SK-N-SH treated with all-trans-retinoic acid at 6 μM for 48 hours (cell line): Measurements from ENCODE around the gene KCNJ16.

Experiments used
- ATAC-seq: fragments of 200-7000 bp; cut with Tn5 transposase; 3 replicates; pipeline ENCODE4 v1.9.1; 2020; ENCODE audit warnings: mild to moderate bottlenecking, moderate library complexity
- ARNTL ChIP-seq: fragments of 450-650 bp; formaldehyde crosslinking; IDR thresholded peaks from 2 replicates; pipeline ENCODE4 v1.5.0; 2020; ENCODE audit warnings: low read depth, mild to moderate bottlenecking, moderate library complexity, borderline replicate concordance
- BACH2 ChIP-seq: fragments of 250-450 bp; sonication (Bioruptor Pico); IDR thresholded peaks from 2 replicates; pipeline ENCODE4 v1.9.0; 2021; ENCODE audit warnings: mild to moderate bottlenecking, borderline replicate concordance
- CSDC2 ChIP-seq: fragments of 250-450 bp; sonication (Bioruptor Pico); IDR thresholded peaks from 2 replicates; pipeline ENCODE4 v1.5.0; 2020; ENCODE audit warnings: mild to moderate bottlenecking, moderate library complexity
- ESRRG ChIP-seq: fragments of 250-450 bp; sonication (Bioruptor Pico); IDR thresholded peaks from 2 replicates; pipeline ENCODE4 v1.6.1; 2021; ENCODE audit warnings: mild to moderate bottlenecking
- GLIS3 ChIP-seq: fragments of 250-450 bp; sonication (Bioruptor Pico); IDR thresholded peaks from 2 replicates; pipeline ENCODE4 v1.5.0; 2020; ENCODE audit warnings: mild to moderate bottlenecking, moderate library complexity
- ISL1 ChIP-seq: fragments of 250-450 bp; sonication (Bioruptor Pico); IDR thresholded peaks from 2 replicates; pipeline ENCODE4 v2.1.2; 2022; ENCODE audit warnings: mild to moderate bottlenecking, moderate library complexity
- PPARA ChIP-seq: fragments of 250-450 bp; sonication (Bioruptor Pico); IDR thresholded peaks from 2 replicates; pipeline ENCODE4 v1.5.0; 2020; ENCODE audit warnings: mild to moderate bottlenecking, borderline replicate concordance
- RARB ChIP-seq: fragments of 250-450 bp; sonication (Bioruptor Pico); IDR thresholded peaks from 2 replicates; pipeline ENCODE4 v1.8.0; 2021; ENCODE audit warnings: mild to moderate bottlenecking, moderate library complexity
- SNAI2 ChIP-seq: fragments of 250-450 bp; sonication (Bioruptor Pico); IDR thresholded peaks from 2 replicates; pipeline ENCODE4 v1.5.0; 2020; ENCODE audit warnings: mild to moderate bottlenecking, moderate library complexity
- TOX ChIP-seq: fragments of 250-450 bp; sonication (Bioruptor Pico); IDR thresholded peaks from 2 replicates; pipeline ENCODE4 v1.8.0; 2021; ENCODE audit warnings: mild to moderate bottlenecking, moderate library complexity, borderline replicate concordance
- ZC3H10 ChIP-seq: fragments of 250-450 bp; sonication (Bioruptor Pico); IDR thresholded peaks from 2 replicates; pipeline ENCODE4 v1.5.1; 2021; ENCODE audit warnings: mild to moderate bottlenecking, moderate library complexity
- ZFP3 ChIP-seq: fragments of 250-450 bp; sonication (Bioruptor Pico); IDR thresholded peaks from 2 replicates; pipeline ENCODE4 v1.5.0; 2020; ENCODE audit warnings: mild to moderate bottlenecking, moderate library complexity
- ZFP30 ChIP-seq: fragments of 450-650 bp; formaldehyde crosslinking; IDR thresholded peaks from 2 replicates; pipeline ENCODE4 v1.5.0; 2022; ENCODE audit warnings: mild to moderate bottlenecking, moderate library complexity
- ZNF8 ChIP-seq: fragments of 450-650 bp; formaldehyde crosslinking; IDR thresholded peaks from 2 replicates; pipeline ENCODE4 v1.5.0; 2020; ENCODE audit warnings: mild to moderate bottlenecking, moderate library complexity
- TF ChIP-seq, protein P1 (sequence below): fragments of 250-450 bp; sonication (Bioruptor Pico); IDR thresholded peaks from 2 replicates; pipeline ENCODE4 v1.5.1; 2021; ENCODE audit warnings: mild to moderate bottlenecking, moderate library complexity
- TF ChIP-seq, protein P2 (sequence below): fragments of 250-450 bp; sonication (Bioruptor Pico); IDR thresholded peaks from 2 replicates; pipeline ENCODE4 v1.8.0; 2021; ENCODE audit warnings: low read depth, mild to moderate bottlenecking, moderate library complexity, borderline replicate concordance
- TF ChIP-seq, protein P3 (sequence below): fragments of 250-450 bp; sonication (Bioruptor Pico); IDR thresholded peaks from 2 replicates; pipeline ENCODE4 v1.5.1; 2020; ENCODE audit warnings: low read depth, mild to moderate bottlenecking, moderate library complexity
- TF ChIP-seq, protein P4 (sequence below): fragments of 250-450 bp; sonication (Bioruptor Pico); IDR thresholded peaks from 2 replicates; pipeline ENCODE4 v1.5.0; 2020; ENCODE audit warnings: mild to moderate bottlenecking, moderate library complexity

The KCNJ16 gene

DNA sequence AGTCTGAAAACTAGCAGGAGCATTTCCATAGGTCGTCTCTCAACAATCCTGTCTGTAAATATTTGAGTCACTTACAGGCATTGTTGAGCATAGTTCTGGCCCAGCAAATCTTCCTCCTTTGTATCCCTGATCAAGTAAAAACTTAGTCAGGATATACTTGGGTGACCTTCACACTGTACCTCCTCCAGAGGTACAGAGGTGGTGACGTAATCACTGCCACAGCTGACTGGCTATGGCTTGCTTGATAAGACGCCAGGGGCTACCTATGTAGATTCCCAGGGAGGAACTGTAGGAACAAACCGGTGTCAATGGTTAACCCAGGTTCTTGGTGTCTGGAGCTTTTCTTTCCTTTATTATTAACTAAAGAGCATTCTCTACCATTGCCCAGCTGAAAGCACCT, at the start of gene KCNJ16:
KCNJ16 (plus strand) TSS at position 270 of the 400 bp plus-strand sequence. CDS start 56,863 bp downstream, outside the sequence.
- no peak for ATAC-seq
- TF ChIP-seq, protein P1, sequence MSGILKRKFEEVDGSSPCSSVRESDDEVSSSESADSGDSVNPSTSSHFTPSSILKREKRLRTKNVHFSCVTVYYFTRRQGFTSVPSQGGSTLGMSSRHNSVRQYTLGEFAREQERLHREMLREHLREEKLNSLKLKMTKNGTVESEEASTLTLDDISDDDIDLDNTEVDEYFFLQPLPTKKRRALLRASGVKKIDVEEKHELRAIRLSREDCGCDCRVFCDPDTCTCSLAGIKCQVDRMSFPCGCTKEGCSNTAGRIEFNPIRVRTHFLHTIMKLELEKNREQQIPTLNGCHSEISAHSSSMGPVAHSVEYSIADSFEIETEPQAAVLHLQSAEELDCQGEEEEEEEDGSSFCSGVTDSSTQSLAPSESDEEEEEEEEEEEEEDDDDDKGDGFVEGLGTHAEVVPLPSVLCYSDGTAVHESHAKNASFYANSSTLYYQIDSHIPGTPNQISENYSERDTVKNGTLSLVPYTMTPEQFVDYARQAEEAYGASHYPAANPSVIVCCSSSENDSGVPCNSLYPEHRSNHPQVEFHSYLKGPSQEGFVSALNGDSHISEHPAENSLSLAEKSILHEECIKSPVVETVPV = no peak
- TF ChIP-seq ESRRG (no peak), SNAI2 (CRISPR knock-in tag) (no peak), CSDC2 (CRISPR knock-in tag) (no peak), ZC3H10 (CRISPR knock-in tag) (no peak), ZFP30 (CRISPR knock-in tag) (no peak)
- TF ChIP-seq, protein P2, sequence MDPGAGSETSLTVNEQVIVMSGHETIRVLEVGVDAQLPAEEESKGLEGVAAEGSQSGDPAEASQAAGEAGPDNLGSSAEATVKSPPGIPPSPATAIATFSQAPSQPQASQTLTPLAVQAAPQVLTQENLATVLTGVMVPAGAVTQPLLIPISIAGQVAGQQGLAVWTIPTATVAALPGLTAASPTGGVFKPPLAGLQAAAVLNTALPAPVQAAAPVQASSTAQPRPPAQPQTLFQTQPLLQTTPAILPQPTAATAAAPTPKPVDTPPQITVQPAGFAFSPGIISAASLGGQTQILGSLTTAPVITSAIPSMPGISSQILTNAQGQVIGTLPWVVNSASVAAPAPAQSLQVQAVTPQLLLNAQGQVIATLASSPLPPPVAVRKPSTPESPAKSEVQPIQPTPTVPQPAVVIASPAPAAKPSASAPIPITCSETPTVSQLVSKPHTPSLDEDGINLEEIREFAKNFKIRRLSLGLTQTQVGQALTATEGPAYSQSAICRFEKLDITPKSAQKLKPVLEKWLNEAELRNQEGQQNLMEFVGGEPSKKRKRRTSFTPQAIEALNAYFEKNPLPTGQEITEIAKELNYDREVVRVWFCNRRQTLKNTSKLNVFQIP (CRISPR knock-in tag) = no peak

DNA sequence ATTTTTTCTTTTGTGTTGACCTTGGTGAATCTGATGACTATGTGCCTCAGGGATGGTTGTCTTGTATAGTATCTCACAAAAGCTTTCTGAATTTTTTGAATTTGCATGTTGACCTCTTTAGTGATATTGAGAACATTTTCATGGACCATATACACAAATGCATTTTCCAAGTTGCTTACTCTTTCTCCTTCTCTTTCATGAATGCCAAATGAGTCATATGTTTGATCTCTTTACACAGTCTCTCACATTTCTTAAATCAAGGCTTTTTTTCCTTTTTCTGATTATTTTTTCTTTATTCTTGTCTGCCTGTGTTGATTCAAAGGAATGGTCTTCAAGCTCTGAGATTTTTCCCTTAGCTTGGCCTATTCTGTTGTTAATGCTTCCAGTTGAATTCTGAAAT, 46.6 kb upstream of the KCNJ16 start:
- TF ChIP-seq ZFP30 (CRISPR knock-in tag) (no peak), ZFP3 (CRISPR knock-in tag) (no peak), PPARA (no peak), ESRRG (no peak), SNAI2 (CRISPR knock-in tag) (no peak), BACH2 (CRISPR knock-in tag) (no peak), GLIS3 (CRISPR knock-in tag) (no peak), TOX (CRISPR knock-in tag) (no peak)
- TF ChIP-seq, protein P3, sequence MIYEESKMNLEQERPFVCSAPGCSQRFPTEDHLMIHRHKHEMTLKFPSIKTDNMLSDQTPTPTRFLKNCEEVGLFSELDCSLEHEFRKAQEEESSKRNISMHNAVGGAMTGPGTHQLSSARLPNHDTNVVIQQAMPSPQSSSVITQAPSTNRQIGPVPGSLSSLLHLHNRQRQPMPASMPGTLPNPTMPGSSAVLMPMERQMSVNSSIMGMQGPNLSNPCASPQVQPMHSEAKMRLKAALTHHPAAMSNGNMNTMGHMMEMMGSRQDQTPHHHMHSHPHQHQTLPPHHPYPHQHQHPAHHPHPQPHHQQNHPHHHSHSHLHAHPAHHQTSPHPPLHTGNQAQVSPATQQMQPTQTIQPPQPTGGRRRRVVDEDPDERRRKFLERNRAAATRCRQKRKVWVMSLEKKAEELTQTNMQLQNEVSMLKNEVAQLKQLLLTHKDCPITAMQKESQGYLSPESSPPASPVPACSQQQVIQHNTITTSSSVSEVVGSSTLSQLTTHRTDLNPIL (CRISPR knock-in tag) = no peak
- TF ChIP-seq, protein P2 (CRISPR knock-in tag) = no peak
- no peak for ATAC-seq

DNA sequence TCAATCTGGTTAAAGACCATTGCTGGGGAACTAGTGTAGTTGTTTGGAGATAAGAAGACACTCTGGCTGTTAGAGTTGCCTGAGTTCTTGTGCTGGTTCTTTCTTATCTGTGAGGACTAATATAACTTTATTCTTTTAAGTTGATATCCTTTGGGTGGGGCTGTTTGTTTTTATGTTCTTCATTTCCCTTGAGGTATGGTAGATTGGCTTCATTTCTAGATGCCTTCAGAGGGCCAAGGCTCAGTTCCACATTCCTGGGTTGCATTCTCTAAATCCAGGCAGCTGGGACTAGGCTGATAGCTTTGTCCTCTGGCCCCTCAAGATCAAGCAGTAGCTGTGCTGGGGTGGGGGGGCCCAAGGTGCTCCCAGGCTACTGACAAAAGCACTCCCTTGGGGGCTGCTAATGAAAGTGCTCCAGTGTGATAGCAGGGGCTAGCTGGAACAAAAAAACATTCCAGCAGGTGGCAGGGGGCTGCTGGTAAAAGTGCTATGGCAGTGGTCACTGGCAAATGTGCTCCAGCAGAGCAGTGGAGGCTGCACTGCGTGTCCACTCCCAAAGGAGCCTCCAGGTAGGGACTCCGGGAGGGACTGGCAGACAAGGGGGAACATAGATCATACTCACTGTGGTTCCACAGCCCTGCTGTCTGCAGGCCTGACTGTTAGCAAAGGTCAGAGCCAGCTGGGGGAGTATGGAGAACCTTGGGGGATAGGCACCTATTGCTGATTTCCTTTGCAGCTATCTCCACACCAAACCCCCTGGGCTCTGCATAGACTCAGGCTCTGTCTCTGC, 45.9 kb upstream of the KCNJ16 start:
- TF ChIP-seq BACH2 (CRISPR knock-in tag) (no peak), CSDC2 (CRISPR knock-in tag) (no peak), ZFP30 (CRISPR knock-in tag) (no peak), RARB (CRISPR knock-in tag) (no peak), ISL1 (CRISPR knock-in tag) (no peak), ARNTL (CRISPR knock-in tag) (no peak), ZNF8 (CRISPR knock-in tag) (no peak)
- TF ChIP-seq, protein P2 (CRISPR knock-in tag) = no peak
- TF ChIP-seq, protein P4, sequence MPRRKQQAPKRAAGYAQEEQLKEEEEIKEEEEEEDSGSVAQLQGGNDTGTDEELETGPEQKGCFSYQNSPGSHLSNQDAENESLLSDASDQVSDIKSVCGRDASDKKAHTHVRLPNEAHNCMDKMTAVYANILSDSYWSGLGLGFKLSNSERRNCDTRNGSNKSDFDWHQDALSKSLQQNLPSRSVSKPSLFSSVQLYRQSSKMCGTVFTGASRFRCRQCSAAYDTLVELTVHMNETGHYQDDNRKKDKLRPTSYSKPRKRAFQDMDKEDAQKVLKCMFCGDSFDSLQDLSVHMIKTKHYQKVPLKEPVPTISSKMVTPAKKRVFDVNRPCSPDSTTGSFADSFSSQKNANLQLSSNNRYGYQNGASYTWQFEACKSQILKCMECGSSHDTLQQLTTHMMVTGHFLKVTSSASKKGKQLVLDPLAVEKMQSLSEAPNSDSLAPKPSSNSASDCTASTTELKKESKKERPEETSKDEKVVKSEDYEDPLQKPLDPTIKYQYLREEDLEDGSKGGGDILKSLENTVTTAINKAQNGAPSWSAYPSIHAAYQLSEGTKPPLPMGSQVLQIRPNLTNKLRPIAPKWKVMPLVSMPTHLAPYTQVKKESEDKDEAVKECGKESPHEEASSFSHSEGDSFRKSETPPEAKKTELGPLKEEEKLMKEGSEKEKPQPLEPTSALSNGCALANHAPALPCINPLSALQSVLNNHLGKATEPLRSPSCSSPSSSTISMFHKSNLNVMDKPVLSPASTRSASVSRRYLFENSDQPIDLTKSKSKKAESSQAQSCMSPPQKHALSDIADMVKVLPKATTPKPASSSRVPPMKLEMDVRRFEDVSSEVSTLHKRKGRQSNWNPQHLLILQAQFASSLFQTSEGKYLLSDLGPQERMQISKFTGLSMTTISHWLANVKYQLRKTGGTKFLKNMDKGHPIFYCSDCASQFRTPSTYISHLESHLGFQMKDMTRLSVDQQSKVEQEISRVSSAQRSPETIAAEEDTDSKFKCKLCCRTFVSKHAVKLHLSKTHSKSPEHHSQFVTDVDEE (CRISPR knock-in tag) = no peak
- TF ChIP-seq, protein P3 (CRISPR knock-in tag) = no peak
- no peak for ATAC-seq
